GM23338 (cell line): ENCODE measurements around the gene FAM3D. TPM values are rescaled to one million over a fixed set of nuclear protein-coding genes. Genes with fewer than 3 reads are reported as not detected.
"Not testable (repeated sequence)": the region's sequence is repeated elsewhere in the genome, so short reads cannot be mapped to it uniquely, and the experiment has no call there.

Experiments
- ATAC-seq: fragments of 200-7000 bp; cut with Tn5 transposase; 3 replicates; pipeline ENCODE4 v1.9.1; 2020
- DNase-seq: peaks from one replicate; pipeline ENCODE4 v3.0.0-alpha.2; 2015; ENCODE audit warnings: low spot score
- H2AFZ ChIP-seq: fragments of 200-600 bp; sonication (generic); 2 replicates; pipeline ENCODE4 v1.8.0; 2016; ENCODE audit warnings: antibody characterized with exemption, mild to moderate bottlenecking, moderate library complexity
- H3F3A ChIP-seq: fragments of 200-600 bp; sonication (generic); replicated peaks from 2 replicates; pipeline ENCODE4 v1.8.0; 2017; ENCODE audit warnings: antibody characterized with exemption, mixed run types, low read depth
- H3K27ac ChIP-seq: fragments of 200-600 bp; sonication (generic); 2 replicates; pipeline ENCODE4 v1.6.1; 2016; ENCODE audit warnings: low read depth
- H3K27me3 ChIP-seq: fragments of 200-600 bp; sonication (generic); 2 replicates; pipeline ENCODE4 v1.8.0; 2016; ENCODE audit warnings: mild to moderate bottlenecking, mixed run types, moderate library complexity; ENCODE audit not compliant: insufficient read depth
- H3K36me3 ChIP-seq: fragments of 200-600 bp; sonication (generic); 2 replicates; pipeline ENCODE4 v1.8.0; 2016; ENCODE audit warnings: mild to moderate bottlenecking; ENCODE audit not compliant: insufficient read depth
- H3K4me1 ChIP-seq: fragments of 200-600 bp; sonication (generic); 2 replicates; pipeline ENCODE4 v1.8.0; 2016; ENCODE audit warnings: mild to moderate bottlenecking, moderate library complexity; ENCODE audit not compliant: insufficient read depth
- H3K4me2 ChIP-seq: fragments of 200-600 bp; sonication (generic); 2 replicates; pipeline ENCODE4 v1.7.1; 2017; ENCODE audit warnings: mixed run types
- H3K4me3 ChIP-seq: fragments of 200-600 bp; sonication (generic); 2 replicates; pipeline ENCODE4 v1.6.1; 2016; ENCODE audit warnings: mixed run types
- H3K79me2 ChIP-seq: fragments of 200-600 bp; sonication (generic); replicated peaks from 2 replicates; pipeline ENCODE4 v1.8.0; 2017; ENCODE audit warnings: mild to moderate bottlenecking; ENCODE audit not compliant: insufficient read depth
- H3K9me2 ChIP-seq: fragments of 200-600 bp; sonication (generic); 2 replicates; pipeline ENCODE4 v1.8.0; 2017; ENCODE audit not compliant: insufficient read depth
- H4K20me1 ChIP-seq: fragments of 200-600 bp; sonication (generic); replicated peaks from 2 replicates; pipeline ENCODE4 v1.8.0; 2017; ENCODE audit warnings: mild to moderate bottlenecking; ENCODE audit not compliant: insufficient read depth
- H3K27ac Mint-ChIP-seq: 2 replicates; pipeline ENCODE4 v1.8.0; 2020; ENCODE audit warnings: inconsistent platforms, mild to moderate bottlenecking, moderate library complexity, mixed read lengths
- H3K27me3 Mint-ChIP-seq: 3 replicates; pipeline ENCODE4 v1.8.0; 2022; ENCODE audit warnings: low read depth, mild to moderate bottlenecking, moderate library complexity, mixed read lengths, inconsistent platforms; ENCODE audit not compliant: insufficient read depth, poor library complexity
- H3K36me3 Mint-ChIP-seq: 3 replicates; pipeline ENCODE4 v1.8.0; 2021; ENCODE audit warnings: low read depth, mild to moderate bottlenecking, inconsistent platforms, moderate library complexity, mixed read lengths
- H3K4me1 Mint-ChIP-seq: 3 replicates; pipeline ENCODE4 v1.8.0; 2020; ENCODE audit warnings: mild to moderate bottlenecking, inconsistent platforms, mixed read lengths
- H3K4me3 Mint-ChIP-seq: 3 replicates; pipeline ENCODE4 v1.8.0; 2021; ENCODE audit warnings: moderate library complexity, mild to moderate bottlenecking, inconsistent platforms, mixed read lengths
- H3K9me3 Mint-ChIP-seq: 3 replicates; pipeline ENCODE4 v1.8.0; 2020; ENCODE audit warnings: moderate library complexity, mild to moderate bottlenecking, inconsistent platforms, mixed read lengths
- CREB1 ChIP-seq: fragments of 250-450 bp; sonication (Bioruptor Pico); IDR thresholded peaks from 2 replicates; pipeline ENCODE4 v1.5.0; 2020; ENCODE audit warnings: low read depth, mild to moderate bottlenecking, moderate library complexity
- ETS1 ChIP-seq: IDR thresholded peaks from 2 replicates; pipeline ENCODE4 v1.6.1; 2016; ENCODE audit warnings: antibody characterized with exemption
- EZH2 ChIP-seq: fragments of 200-600 bp; sonication (generic); IDR thresholded peaks from one replicate; pipeline ENCODE4 v1.8.0; 2017; ENCODE audit warnings: antibody characterized with exemption, mild to moderate bottlenecking, low read depth; ENCODE audit not compliant: unreplicated experiment
- EZH2phosphoT487 ChIP-seq: fragments of 200-600 bp; sonication (generic); IDR thresholded peaks from one replicate; pipeline ENCODE4 v1.8.1; 2018; ENCODE audit warnings: antibody characterized with exemption; ENCODE audit not compliant: unreplicated experiment
- JUNB ChIP-seq: IDR thresholded peaks from one replicate; pipeline ENCODE4 v1.6.1; 2016; ENCODE audit warnings: antibody characterized with exemption; ENCODE audit not compliant: unreplicated experiment
- NANOG ChIP-seq: IDR thresholded peaks from 2 replicates; pipeline ENCODE4 v1.6.1; 2016; ENCODE audit warnings: antibody characterized with exemption, borderline replicate concordance
- POLR2AphosphoS5 ChIP-seq: IDR thresholded peaks from 2 replicates; pipeline ENCODE4 v1.6.1; 2016; ENCODE audit warnings: antibody characterized with exemption, low read depth
- STAT1 ChIP-seq: IDR thresholded peaks from one replicate; pipeline ENCODE4 v1.6.1; 2016; ENCODE audit warnings: antibody characterized with exemption; ENCODE audit not compliant: unreplicated experiment
- ZNF114 ChIP-seq: fragments of 250-450 bp; sonication (Bioruptor Pico); IDR thresholded peaks from 2 replicates; pipeline ENCODE4 v1.5.0; 2020; ENCODE audit warnings: mild to moderate bottlenecking, moderate library complexity
- ZNF331 ChIP-seq: fragments of 250-450 bp; sonication (Bioruptor Pico); IDR thresholded peaks from 2 replicates; pipeline ENCODE4 v1.5.0; 2020; ENCODE audit warnings: low read depth, mild to moderate bottlenecking, moderate library complexity
- polyA plus RNA-seq: library from polyadenylated mRNA; unstranded; fragments of >200 nt; fragmentation: Nextera tagmentation; extraction: Ambion mirVana; gene quantifications from 2 replicates; pipeline ENCODE4 v1.2.1, GENCODE V29; 2016
- total RNA-seq: library from RNA; depleted of rRNA; stranded (reverse); fragments of >200 nt; shearing (Covaris generic); gene quantifications from 2 replicates; pipeline ENCODE4 v1.2.3, GENCODE V29; 2014
- TF ChIP-seq, protein P1 (sequence below), 2 experiments: fragments of 200-600 bp in 1 of 2; sonication (generic) in 1 of 2; conservative IDR thresholded peaks; 2 replicates each; pipeline versions ENCODE4 v1.5.1 to v1.6.1; 2016 to 2017; ENCODE audit warnings: antibody characterized with exemption in 2 of 2, low read depth in 2 of 2, mild to moderate bottlenecking in 2 of 2, moderate library complexity in 1 of 2

Gene FAM3D
- total and polyA plus RNA-seq, 2 experiments from 2014 or later = 0.26 TPM; not detected in 1

DNA sequence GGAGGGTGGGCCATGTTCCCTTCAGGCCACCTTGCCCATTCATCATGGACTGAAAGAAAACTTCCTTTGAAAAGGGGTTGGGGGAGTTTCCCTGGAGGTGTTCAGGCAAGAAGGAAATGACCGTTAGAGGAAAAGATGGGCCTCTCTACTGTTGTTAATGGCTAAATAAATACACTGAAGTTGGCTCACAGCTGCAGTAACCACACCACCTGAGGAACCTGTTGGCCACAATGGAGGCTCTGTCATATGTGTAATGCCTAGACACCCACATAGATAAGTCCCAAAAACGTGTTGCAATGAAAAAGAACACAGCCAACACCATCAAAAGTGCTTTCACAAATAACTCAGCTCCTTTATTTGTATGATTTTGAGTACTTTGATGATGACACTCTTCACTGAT lies 38.2 kb upstream of the FAM3D start:
- Histone ChIP-seq H3K4me2 (no peak overlapping the region), H3K4me1 (no peaks in the 10 kb centered on the region), H3K27ac (no peak overlapping the region), H3K9me2 (peaks cover 18% of the 10 kb centered on the region), H3K4me3 (no peak overlapping the region), H3K36me3 (no peaks in the 10 kb centered on the region; the same call in 1 of the 2 replicates), H3F3A (no peaks in the 10 kb centered on the region), H2AFZ (no peak overlapping the region), H4K20me1 (no peaks in the 10 kb centered on the region), H3K27me3 (no peaks in the 10 kb centered on the region), H3K79me2 (no peaks in the 10 kb centered on the region)
- DNase-seq (no peak), ATAC-seq (no peak)
- Mint-ChIP-seq H3K27me3 (no peaks in the 10 kb centered on the region), H3K4me1 (no peaks in the 10 kb centered on the region), H3K9me3 (peaks cover 13% of the 10 kb centered on the region; the same call in 2 of the 3 replicates), H3K4me3 (no peak overlapping the region), H3K36me3 (no peaks in the 10 kb centered on the region), H3K27ac (no peak overlapping the region)
- TF ChIP-seq NANOG (no peak), EZH2 (no peak), ETS1 (no peak), STAT1 (no peak), CREB1 (no peak), ZNF331 (CRISPR knock-in tag) (no peak), JUNB (no peak)

DNA sequence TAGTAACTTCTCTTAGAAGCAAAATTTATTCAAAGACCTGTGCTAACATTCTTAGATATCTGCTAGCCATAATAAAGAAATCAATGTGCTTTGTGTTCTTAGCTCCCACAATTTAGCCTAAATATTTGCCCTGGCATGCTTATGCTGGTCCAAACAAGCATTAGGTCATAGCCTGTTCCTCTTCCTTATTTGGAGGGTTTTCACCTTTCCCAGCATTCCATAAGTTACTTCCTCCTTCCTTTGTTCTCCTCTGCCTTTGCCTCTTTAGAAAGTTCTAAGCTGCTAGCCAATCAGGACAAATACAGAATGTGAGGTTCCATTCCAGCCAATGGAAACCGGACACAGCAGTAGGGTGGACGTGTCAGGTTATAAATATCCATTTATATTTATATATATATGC lies 37.7 kb upstream of the FAM3D start:
- not testable (repeated sequence) for H4K20me1 ChIP-seq, H3K27ac ChIP-seq, H3K36me3 ChIP-seq, H3K27me3 ChIP-seq, H3K36me3 Mint-ChIP-seq, H3K9me3 Mint-ChIP-seq, H3K79me2 ChIP-seq, H3K4me3 ChIP-seq, H2AFZ ChIP-seq, H3K4me2 ChIP-seq, H3K4me1 Mint-ChIP-seq, H3F3A ChIP-seq, H3K4me3 Mint-ChIP-seq, DNase-seq, ATAC-seq, H3K4me1 ChIP-seq, H3K27ac Mint-ChIP-seq, H3K27me3 Mint-ChIP-seq
- peaks cover 21% of the 10 kb centered on the region for H3K9me2 ChIP-seq

- Histone ChIP-seq H3K4me1 (no peaks in the 10 kb centered on the region), H3K27ac (no peak overlapping the region), H2AFZ (no peak overlapping the region), H3K27me3 (no peaks in the 10 kb centered on the region), H3K4me2 (no peak overlapping the region), H3K79me2 (no peaks in the 10 kb centered on the region), H4K20me1 (no peaks in the 10 kb centered on the region), H3K4me3 (no peak overlapping the region), H3K36me3 (no peaks in the 10 kb centered on the region; the same call in 1 of the 2 replicates), H3K9me2 (peaks cover 26% of the 10 kb centered on the region), H3F3A (no peaks in the 10 kb centered on the region)
- no peak for TF ChIP-seq POLR2AphosphoS5
- no peak for TF ChIP-seq JUNB
- TF ChIP-seq ZNF114 (CRISPR knock-in tag) = no peak
- TF ChIP-seq, protein P1, sequence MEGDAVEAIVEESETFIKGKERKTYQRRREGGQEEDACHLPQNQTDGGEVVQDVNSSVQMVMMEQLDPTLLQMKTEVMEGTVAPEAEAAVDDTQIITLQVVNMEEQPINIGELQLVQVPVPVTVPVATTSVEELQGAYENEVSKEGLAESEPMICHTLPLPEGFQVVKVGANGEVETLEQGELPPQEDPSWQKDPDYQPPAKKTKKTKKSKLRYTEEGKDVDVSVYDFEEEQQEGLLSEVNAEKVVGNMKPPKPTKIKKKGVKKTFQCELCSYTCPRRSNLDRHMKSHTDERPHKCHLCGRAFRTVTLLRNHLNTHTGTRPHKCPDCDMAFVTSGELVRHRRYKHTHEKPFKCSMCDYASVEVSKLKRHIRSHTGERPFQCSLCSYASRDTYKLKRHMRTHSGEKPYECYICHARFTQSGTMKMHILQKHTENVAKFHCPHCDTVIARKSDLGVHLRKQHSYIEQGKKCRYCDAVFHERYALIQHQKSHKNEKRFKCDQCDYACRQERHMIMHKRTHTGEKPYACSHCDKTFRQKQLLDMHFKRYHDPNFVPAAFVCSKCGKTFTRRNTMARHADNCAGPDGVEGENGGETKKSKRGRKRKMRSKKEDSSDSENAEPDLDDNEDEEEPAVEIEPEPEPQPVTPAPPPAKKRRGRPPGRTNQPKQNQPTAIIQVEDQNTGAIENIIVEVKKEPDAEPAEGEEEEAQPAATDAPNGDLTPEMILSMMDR (conservative IDR thresholded peaks at IDR 0.05; ENCODE audit: low read depth in 2 of 2) = no peak
- no peak for TF ChIP-seq NANOG
- TF ChIP-seq ZNF331 (CRISPR knock-in tag) = no peak
- TF ChIP-seq EZH2phosphoT487 = no peak
- ATAC-seq = no peak
- no peak for DNase-seq
- Mint-ChIP-seq H3K27me3 (no peaks in the 10 kb centered on the region), H3K4me1 (no peaks in the 10 kb centered on the region), H3K36me3 (peaks cover 13% of the 10 kb centered on the region; the same call in 2 of the 3 replicates), H3K4me3 (no peak overlapping the region), H3K27ac (no peak overlapping the region), H3K9me3 (peaks cover 29% of the 10 kb centered on the region)
These were observed 31.7 kb upstream of the FAM3D start for GRCh38 chr3:58698246-58698645.
